SH-SY5Y (cell line): ENCODE measurements around the gene GNAL.

ENCODE experiments used
- GATA2 ChIP-seq: IDR thresholded peaks from 2 replicates; pipeline ENCODE4 v1.6.1; 2011; ENCODE audit warnings: mild to moderate bottlenecking, low read depth, low read length
- GATA3 ChIP-seq: IDR thresholded peaks from 2 replicates; pipeline ENCODE4 v1.6.1; 2011; ENCODE audit warnings: low read depth, mild to moderate bottlenecking, low read length, moderate library complexity

DNA sequence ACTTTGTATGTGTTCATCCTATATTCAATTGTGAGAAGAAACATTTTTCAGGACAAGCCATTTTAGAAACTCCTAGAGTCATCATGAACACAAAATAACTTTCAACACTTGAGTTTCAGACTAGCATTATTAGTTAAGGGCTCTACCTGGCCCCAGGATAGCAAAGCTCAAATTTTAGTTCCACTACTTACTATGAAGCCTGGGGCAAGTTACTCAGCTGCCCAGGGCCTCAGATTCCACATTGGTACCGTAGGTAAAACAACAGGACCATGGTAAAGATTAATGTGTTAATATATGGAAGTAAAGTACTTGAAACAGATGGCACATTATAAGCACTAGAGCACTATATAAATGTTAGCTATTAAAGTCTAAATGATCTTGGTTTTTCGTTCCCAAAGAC, 199.7 kb downstream of the GNAL start:
- TF ChIP-seq GATA3: no peak
- no peak for TF ChIP-seq GATA2
